Loucy (cell line): ENCODE measurements around the gene SPPL3.

Experiments used
- H2AFZ ChIP-seq: fragments of 200-600 bp; sonication (generic); 2 replicates; pipeline ENCODE4 v1.6.0; 2016; ENCODE audit warnings: antibody characterized with exemption, mild to moderate bottlenecking, low read length, moderate library complexity
- H3F3A ChIP-seq: fragments of 200-600 bp; 2 replicates; pipeline ENCODE4 v1.6.0; 2016; ENCODE audit warnings: antibody characterized with exemption, low read depth, mild to moderate bottlenecking
- H3K27me3 ChIP-seq: fragments of 200-600 bp; sonication (generic); 2 replicates; pipeline ENCODE4 v1.6.1; 2014; ENCODE audit warnings: low read length, mild to moderate bottlenecking; ENCODE audit not compliant: insufficient read depth, poor library complexity, severe bottlenecking
- H3K36me3 ChIP-seq: fragments of 200-600 bp; sonication (generic); 2 replicates; pipeline ENCODE4 v1.6.1; 2016; ENCODE audit warnings: low read length; ENCODE audit not compliant: insufficient read depth
- H3K4me1 ChIP-seq: fragments of 200-600 bp; sonication (generic); 2 replicates; pipeline ENCODE4 v1.5.1; 2014; ENCODE audit warnings: low read length, mild to moderate bottlenecking; ENCODE audit not compliant: insufficient read depth, poor library complexity, severe bottlenecking
- H3K4me2 ChIP-seq: fragments of 200-600 bp; sonication (generic); 2 replicates; pipeline ENCODE4 v1.6.0; 2014; ENCODE audit warnings: antibody characterized with exemption, low read length, low read depth, mild to moderate bottlenecking; ENCODE audit not compliant: poor library complexity, severe bottlenecking
- H3K4me3 ChIP-seq: fragments of 200-600 bp; sonication (generic); 2 replicates; pipeline ENCODE4 v1.5.1; 2014; ENCODE audit warnings: low read length, mild to moderate bottlenecking, mixed read lengths; ENCODE audit not compliant: poor library complexity, severe bottlenecking
- H3K79me2 ChIP-seq: fragments of 200-600 bp; sonication (generic); 2 replicates; pipeline ENCODE4 v1.6.1; 2014; ENCODE audit warnings: low read length; ENCODE audit not compliant: insufficient read depth
- H3K9ac ChIP-seq: fragments of 200-600 bp; sonication (generic); 2 replicates; pipeline ENCODE4 v1.6.0; 2014; ENCODE audit warnings: mild to moderate bottlenecking, low read depth, low read length, moderate library complexity; ENCODE audit not compliant: poor library complexity, severe bottlenecking
- H3K9me2 ChIP-seq: fragments of 200-600 bp; sonication (generic); replicated peaks from 2 replicates; pipeline ENCODE4 v1.6.1; 2016; ENCODE audit warnings: low read depth, low read length, mixed read lengths
- H3K9me3 ChIP-seq: fragments of 200-600 bp; sonication (generic); 2 replicates; pipeline ENCODE4 v1.6.1; 2014; ENCODE audit warnings: mild to moderate bottlenecking, antibody characterized with exemption, low read length, low read depth; ENCODE audit not compliant: insufficient read depth
- H4K20me1 ChIP-seq: fragments of 200-600 bp; sonication (generic); 2 replicates; pipeline ENCODE4 v1.6.0; 2014; ENCODE audit warnings: antibody characterized with exemption, low read length, mild to moderate bottlenecking; ENCODE audit not compliant: insufficient read depth, poor library complexity, severe bottlenecking
- EZH2phosphoT487 ChIP-seq: fragments of 200-600 bp; IDR thresholded peaks from 2 replicates; pipeline ENCODE4 v1.6.1; 2018; ENCODE audit warnings: antibody characterized with exemption, mild to moderate bottlenecking, moderate library complexity, borderline replicate concordance
- TF ChIP-seq, protein P1 (sequence below): fragments of 200-600 bp; sonication (generic); conservative IDR thresholded peaks from 2 replicates; pipeline ENCODE4 v1.5.1; 2014; ENCODE audit warnings: mild to moderate bottlenecking, antibody characterized with exemption, low read length

The SPPL3 gene

DNA sequence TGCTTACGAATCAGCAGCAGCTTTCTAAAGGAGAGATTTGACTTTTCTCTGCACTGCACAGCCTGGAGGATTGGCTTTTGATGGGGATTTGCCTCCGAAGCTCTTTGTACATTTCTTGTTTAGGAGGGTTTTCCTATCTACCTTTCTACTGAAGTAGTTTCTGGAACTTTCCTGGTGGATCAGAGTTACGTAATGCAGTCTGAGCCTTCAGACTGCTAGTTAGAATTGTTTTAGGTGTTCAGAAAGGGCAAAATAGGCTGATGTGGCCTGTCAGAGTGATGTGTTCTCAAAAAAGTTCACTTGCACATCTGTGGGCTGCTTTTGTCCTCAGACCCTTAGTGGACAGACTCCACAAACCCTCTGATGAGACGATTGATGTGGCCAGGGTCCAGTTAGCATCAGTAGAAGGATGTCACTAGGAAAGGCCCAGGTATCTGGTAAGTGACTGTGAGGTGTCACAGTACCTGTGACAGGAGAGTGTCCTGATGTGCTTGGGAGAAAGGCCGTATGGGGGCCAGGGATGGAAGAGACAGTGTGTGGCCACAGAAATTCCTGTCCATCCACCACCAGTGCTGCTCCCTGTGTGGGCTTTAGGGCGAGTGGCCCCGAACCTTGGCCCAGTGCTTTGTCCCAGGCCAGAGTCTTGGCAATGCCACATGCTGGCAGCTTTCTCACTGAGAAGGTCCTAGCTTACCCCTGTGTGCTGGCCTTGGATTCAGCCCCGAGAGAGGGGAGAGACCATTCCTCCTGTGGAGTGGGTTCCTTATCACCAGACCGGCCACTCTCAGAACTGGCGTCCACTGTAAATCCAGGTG is 183.0 kb downstream of the SPPL3 start:
- Histone ChIP-seq H4K20me1 (no peaks in the 10 kb centered on the region), H3K4me1 (peaks cover 13% of the 10 kb centered on the region), H3K36me3 (peaks cover 13% of the 10 kb centered on the region; the same call in 1 of the 2 replicates), H2AFZ (no peak overlapping the region), H3K4me3 (no peak overlapping the region), H3K79me2 (no peaks in the 10 kb centered on the region), H3K9ac (no peak overlapping the region), H3F3A (no peaks in the 10 kb centered on the region), H3K9me2 (no peaks in the 10 kb centered on the region), H3K9me3 (no peaks in the 10 kb centered on the region), H3K27me3 (no peaks in the 10 kb centered on the region), H3K4me2 (no peak overlapping the region)
- TF ChIP-seq EZH2phosphoT487 = no peak
- TF ChIP-seq, protein P1, sequence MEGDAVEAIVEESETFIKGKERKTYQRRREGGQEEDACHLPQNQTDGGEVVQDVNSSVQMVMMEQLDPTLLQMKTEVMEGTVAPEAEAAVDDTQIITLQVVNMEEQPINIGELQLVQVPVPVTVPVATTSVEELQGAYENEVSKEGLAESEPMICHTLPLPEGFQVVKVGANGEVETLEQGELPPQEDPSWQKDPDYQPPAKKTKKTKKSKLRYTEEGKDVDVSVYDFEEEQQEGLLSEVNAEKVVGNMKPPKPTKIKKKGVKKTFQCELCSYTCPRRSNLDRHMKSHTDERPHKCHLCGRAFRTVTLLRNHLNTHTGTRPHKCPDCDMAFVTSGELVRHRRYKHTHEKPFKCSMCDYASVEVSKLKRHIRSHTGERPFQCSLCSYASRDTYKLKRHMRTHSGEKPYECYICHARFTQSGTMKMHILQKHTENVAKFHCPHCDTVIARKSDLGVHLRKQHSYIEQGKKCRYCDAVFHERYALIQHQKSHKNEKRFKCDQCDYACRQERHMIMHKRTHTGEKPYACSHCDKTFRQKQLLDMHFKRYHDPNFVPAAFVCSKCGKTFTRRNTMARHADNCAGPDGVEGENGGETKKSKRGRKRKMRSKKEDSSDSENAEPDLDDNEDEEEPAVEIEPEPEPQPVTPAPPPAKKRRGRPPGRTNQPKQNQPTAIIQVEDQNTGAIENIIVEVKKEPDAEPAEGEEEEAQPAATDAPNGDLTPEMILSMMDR = no peak

DNA sequence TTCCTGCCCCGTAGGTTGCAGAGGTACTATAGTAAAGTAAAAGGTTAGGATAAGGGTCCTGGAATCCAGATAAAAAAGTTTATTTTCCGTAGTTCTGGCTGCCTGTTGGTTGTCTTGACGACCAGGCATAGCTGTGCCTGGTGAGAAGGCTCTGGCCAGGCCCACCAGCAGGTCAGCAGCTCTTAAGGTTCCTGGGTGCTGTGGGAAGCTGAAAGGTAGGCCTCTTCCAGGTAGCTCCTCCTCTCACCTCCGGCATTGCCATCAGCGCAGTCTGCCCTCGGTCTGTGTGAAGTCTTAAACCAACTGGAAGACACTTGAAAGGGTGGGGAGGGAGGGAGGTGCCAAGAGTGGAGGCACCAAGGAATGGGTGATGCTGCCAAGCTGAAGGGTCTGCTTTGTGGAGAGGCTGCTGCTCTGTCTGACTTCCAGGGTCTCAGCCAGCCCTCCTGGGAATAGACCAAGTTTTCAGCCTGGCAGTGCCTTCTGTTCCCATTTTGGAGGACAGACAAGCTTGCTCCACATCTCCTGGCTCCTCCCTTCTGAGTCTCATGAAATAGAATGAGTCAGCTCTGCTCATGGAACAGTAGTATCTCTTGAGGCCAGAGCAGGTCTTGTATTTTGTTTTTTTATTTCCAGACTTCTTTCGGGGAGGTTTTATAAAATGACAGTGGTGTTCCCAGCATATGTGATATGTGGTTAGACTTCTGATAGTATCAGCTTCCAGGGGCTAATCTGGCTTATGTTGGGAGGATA is 183.7 kb downstream of the SPPL3 start:
- peaks cover 9% of the 10 kb centered on the region for H3K4me1 ChIP-seq
- H3F3A ChIP-seq = no peaks in the 10 kb centered on the region
- no peak overlapping the region for H3K9ac ChIP-seq
- no peaks in the 10 kb centered on the region for H3K79me2 ChIP-seq
- H4K20me1 ChIP-seq = no peaks in the 10 kb centered on the region
- H3K9me2 ChIP-seq = no peaks in the 10 kb centered on the region
- no peaks in the 10 kb centered on the region for H3K27me3 ChIP-seq
- no peak overlapping the region for H2AFZ ChIP-seq
- TF ChIP-seq, protein P1 = no peak
- TF ChIP-seq EZH2phosphoT487 = no peak
- no peak overlapping the region for H3K4me3 ChIP-seq
- H3K36me3 ChIP-seq = peaks cover 14% of the 10 kb centered on the region; the same call in 1 of the 2 replicates
- no peaks in the 10 kb centered on the region for H3K9me3 ChIP-seq
- no peak overlapping the region for H3K4me2 ChIP-seq

DNA sequence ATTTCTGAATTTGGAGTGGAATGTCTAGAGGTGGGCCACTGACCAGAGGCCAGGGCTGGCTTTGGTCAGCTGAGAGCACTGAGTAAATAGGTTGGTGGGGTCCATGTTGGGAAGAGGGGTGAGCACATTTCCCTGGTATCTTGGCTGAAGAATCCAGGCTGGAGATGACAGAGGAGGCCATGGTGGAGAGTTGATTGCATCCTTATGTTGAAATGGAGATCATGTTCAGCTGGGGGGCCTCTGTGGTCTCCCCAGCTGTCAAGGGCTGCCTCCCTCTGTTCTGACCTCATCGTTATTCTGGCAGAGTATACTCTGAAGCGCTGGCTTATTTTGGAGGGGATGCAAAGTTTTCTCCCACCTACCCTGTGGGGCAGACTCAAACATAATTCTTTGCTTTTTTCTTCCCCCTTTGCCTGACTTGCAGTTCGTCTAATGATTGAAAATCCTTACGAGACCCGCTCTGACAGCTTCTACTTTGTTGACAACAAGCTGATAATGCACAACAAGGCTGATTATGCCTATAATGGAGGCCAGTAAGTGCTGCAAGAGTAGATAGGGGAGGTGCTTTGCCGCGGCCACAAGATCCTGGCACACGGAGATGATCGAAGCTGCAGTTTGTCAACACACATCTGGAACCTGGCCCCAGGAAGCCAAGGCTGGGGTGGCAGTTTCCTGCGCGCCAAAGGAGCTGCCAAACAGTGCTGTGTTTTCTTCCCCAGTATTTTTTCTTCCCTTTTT is 184.5 kb downstream of the SPPL3 start:
- Histone ChIP-seq H3K36me3 (peaks cover 14% of the 10 kb centered on the region; the same call in 1 of the 2 replicates), H3K4me3 (no peak overlapping the region), H4K20me1 (no peaks in the 10 kb centered on the region), H2AFZ (no peak overlapping the region), H3K27me3 (no peaks in the 10 kb centered on the region), H3F3A (no peaks in the 10 kb centered on the region), H3K79me2 (no peaks in the 10 kb centered on the region; the same call in 1 of the 2 replicates), H3K4me1 (peaks cover 3% of the 10 kb centered on the region), H3K9me3 (no peaks in the 10 kb centered on the region), H3K4me2 (no peak overlapping the region), H3K9me2 (no peaks in the 10 kb centered on the region), H3K9ac (no peak overlapping the region)
- TF ChIP-seq, protein P1 = no peak
- TF ChIP-seq EZH2phosphoT487 = no peak
